Activated B cell treated with CpG ODN at 0.5 μM for 24 hours (primary cell): Measurements from ENCODE around the gene GRAMD2B. TPM values are rescaled to one million over a fixed set of nuclear protein-coding genes. Genes with fewer than 3 reads are reported as not detected.

Experiments
- ATAC-seq: fragments of 200-7000 bp; cut with Tn5 transposase; one replicate; pipeline ENCODE4 v1.10.0; 2021; ENCODE audit warnings: low read depth, mild to moderate bottlenecking, moderate library complexity
- CTCF ChIA-PET: fragments of 350-600 bp; sonication (Branson Sonifier 250); formaldehyde crosslinking; loops from one replicate; lab custom pipeline; 2021; ENCODE audit warnings: antibody characterized with exemption; lab: Charles Lee
- POLR2A ChIA-PET: fragments of 350-600 bp; sonication (Branson Sonifier 250); formaldehyde crosslinking; loops from one replicate; lab custom pipeline; 2021; ENCODE audit warnings: antibody characterized with exemption; lab: Charles Lee
- DNase-seq: peaks from one replicate; pipeline ENCODE4 v3.0.0; 2022
- H3K27ac Mint-ChIP-seq: one replicate; pipeline ENCODE4 v1.8.0; 2020; ENCODE audit warnings: mixed read lengths
- H3K27me3 Mint-ChIP-seq: one replicate; pipeline ENCODE4 v1.8.0; 2021; ENCODE audit warnings: mixed read lengths
- H3K36me3 Mint-ChIP-seq: one replicate; pipeline ENCODE4 v1.8.0; 2021; ENCODE audit warnings: low read depth, mixed read lengths
- H3K4me1 Mint-ChIP-seq: one replicate; pipeline ENCODE4 v1.8.0; 2021; ENCODE audit warnings: mixed read lengths
- H3K4me3 Mint-ChIP-seq: one replicate; pipeline ENCODE4 v1.8.0; 2020; ENCODE audit warnings: mild to moderate bottlenecking, mixed read lengths
- H3K9me3 Mint-ChIP-seq: one replicate; pipeline ENCODE4 v1.8.0; 2020; ENCODE audit warnings: mixed read lengths
- CTCF ChIP-seq: fragments of 200-600 bp; IDR thresholded peaks from one replicate; pipeline ENCODE4 v1.8.0; 2022; ENCODE audit warnings: antibody characterized with exemption, mild to moderate bottlenecking
- intact Hi-C: fragments of 100-400 bp; cut with micrococcal nuclease; formaldehyde crosslinking; loops from one replicate; pipeline ENCODE4 v1.15.1; 2024
- total RNA-seq: library from RNA; stranded (reverse); gene quantifications from 2 replicates; pipeline ENCODE4 v1.2.3, GENCODE V29; 2022

GRAMD2B gene
- total RNA-seq, 1 donor from 2014 or later = 4.9 TPM

- DNase-seq (no peak), ATAC-seq (no peak)
- no peaks in the 10 kb centered on the region for H3K36me3 Mint-ChIP-seq
- intact Hi-C loops = no loop called here
- no peak overlapping the region for H3K27ac Mint-ChIP-seq
- peaks cover 7% of the 10 kb centered on the region for H3K9me3 Mint-ChIP-seq
- no peak overlapping the region for H3K4me3 Mint-ChIP-seq
- TF ChIP-seq CTCF = no peak
- no peaks in the 10 kb centered on the region for H3K4me1 Mint-ChIP-seq
- ChIA-PET CTCF (no interaction called here), POLR2A (no interaction called here)
- peaks cover 20% of the 10 kb centered on the region for H3K27me3 Mint-ChIP-seq
Observed at GRCh38 chr5:126410623-126411022, 12.6 kb upstream of the GRAMD2B start.

- TF ChIP-seq CTCF = no peak
- intact Hi-C loops = no loop called here
- CTCF ChIA-PET = no interaction called here
- no peaks in the 10 kb centered on the region for H3K4me1 Mint-ChIP-seq
- peaks cover 20% of the 10 kb centered on the region for H3K27me3 Mint-ChIP-seq
- POLR2A ChIA-PET = no interaction called here
- ATAC-seq (no peak), DNase-seq (no peak)
- peaks cover 7% of the 10 kb centered on the region for H3K9me3 Mint-ChIP-seq
- no peak overlapping the region for H3K27ac Mint-ChIP-seq
- no peak overlapping the region for H3K4me3 Mint-ChIP-seq
- H3K36me3 Mint-ChIP-seq = no peaks in the 10 kb centered on the region
Observed at GRCh38 chr5:126413856-126414255, 9.4 kb upstream of the GRAMD2B start.

GRCh38 chr5:126414874-126415502, 8.2 kb upstream of the GRAMD2B start:
- H3K4me3 Mint-ChIP-seq = no peak overlapping the region
- DNase-seq = no peak
- ChIA-PET CTCF (no interaction called here), POLR2A (no interaction called here)
- peaks cover 5% of the 10 kb centered on the region for H3K4me1 Mint-ChIP-seq
- no peak for TF ChIP-seq CTCF
- intact Hi-C loops = no loop called here
- no peaks in the 10 kb centered on the region for H3K36me3 Mint-ChIP-seq
- no peak overlapping the region for H3K27ac Mint-ChIP-seq
- peaks cover 17% of the 10 kb centered on the region for H3K27me3 Mint-ChIP-seq
- no peak for ATAC-seq
- H3K9me3 Mint-ChIP-seq = peaks cover 6% of the 10 kb centered on the region

GRCh38 chr5:126415789-126416188, 7.4 kb upstream of the GRAMD2B start:
- Mint-ChIP-seq H3K27me3 (peaks cover 17% of the 10 kb centered on the region), H3K4me1 (peaks cover 5% of the 10 kb centered on the region), H3K36me3 (no peaks in the 10 kb centered on the region), H3K4me3 (no peak overlapping the region), H3K9me3 (peaks cover 2% of the 10 kb centered on the region), H3K27ac (no peak overlapping the region)
- intact Hi-C loops = no loop called here
- DNase-seq (no peak), ATAC-seq (no peak)
- POLR2A ChIA-PET = no interaction called here
- TF ChIP-seq CTCF = no peak
- CTCF ChIA-PET = no interaction called here

- intact Hi-C loops = no loop called here
- H3K4me1 Mint-ChIP-seq = peaks cover 5% of the 10 kb centered on the region
- no peak for ATAC-seq
Observed at GRCh38 chr5:126416266-126416925, 6.8 kb upstream of the GRAMD2B start.

More at GRCh38 chr5:126416266-126416925, 6.8 kb upstream of the GRAMD2B start:
- Mint-ChIP-seq H3K27ac (no peak overlapping the region), H3K9me3 (no peaks in the 10 kb centered on the region), H3K4me3 (no peak overlapping the region), H3K27me3 (peaks cover 17% of the 10 kb centered on the region), H3K36me3 (no peaks in the 10 kb centered on the region)
- no peak for TF ChIP-seq CTCF
- no peak for DNase-seq
- ChIA-PET POLR2A (no interaction called here), CTCF (no interaction called here)
